NCI-H748 (cell line): Measurements from ENCODE around the gene AP1M1.
"Not testable (repeated sequence)": the region's sequence is repeated elsewhere in the genome, so short reads cannot be mapped to it uniquely, and the experiment has no call there.

ENCODE experiments used
- DNase-seq: peaks from one replicate; lab custom pipeline; 2025; ENCODE audit not compliant: unreplicated experiment; lab: John Stamatoyannopoulos, UW

The AP1M1 gene

DNA sequence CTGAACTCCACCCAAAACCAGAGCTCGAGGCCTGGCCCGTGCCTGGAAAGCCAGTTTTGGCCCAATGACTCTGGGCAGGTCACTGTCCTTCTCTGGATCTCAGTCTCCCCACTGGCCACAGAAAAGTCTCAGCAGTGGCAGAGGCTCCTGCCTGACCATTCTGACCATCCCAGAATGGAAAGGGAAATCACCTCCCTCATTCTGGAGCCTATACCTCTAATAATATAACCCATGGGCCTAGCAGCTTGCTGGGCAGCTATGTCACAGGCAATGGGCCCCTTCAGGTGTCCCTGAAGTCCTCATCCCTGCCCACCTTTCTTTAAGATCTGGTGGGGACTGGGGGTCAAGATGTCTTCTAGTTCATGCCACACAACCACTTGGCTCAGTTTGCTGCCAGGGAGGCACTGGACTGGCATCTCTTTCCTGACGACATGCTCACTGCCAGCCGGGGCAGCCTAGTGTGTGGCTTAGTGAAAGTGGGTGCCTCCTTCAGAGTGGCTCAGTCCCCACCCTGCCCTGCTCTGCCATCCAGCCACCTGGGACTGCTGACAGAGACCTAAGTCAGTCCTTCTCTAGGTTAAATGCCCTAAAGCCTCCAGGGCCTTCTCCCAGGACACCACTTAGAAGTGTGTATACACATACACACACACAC, 62.6 kb downstream of the AP1M1 start:
- DNase-seq = no peak

DNA sequence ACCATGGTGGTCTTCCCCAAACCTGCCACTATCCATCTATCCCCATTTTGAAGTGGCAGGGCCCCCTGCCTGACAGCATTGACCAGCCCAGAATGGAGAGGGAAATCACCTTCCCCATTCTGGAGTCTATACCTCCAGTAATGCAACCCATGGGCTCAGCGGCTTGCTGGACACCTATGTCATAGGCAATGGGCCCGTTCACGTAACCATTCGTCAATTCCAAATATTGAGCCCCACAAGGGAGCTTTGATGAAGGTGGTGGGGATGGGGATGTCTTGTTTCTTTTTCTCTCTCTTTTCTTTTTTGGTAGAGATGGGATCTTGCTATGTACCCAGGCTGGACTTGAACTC, 63.1 kb downstream of the AP1M1 start:
- DNase-seq = no peak

DNA sequence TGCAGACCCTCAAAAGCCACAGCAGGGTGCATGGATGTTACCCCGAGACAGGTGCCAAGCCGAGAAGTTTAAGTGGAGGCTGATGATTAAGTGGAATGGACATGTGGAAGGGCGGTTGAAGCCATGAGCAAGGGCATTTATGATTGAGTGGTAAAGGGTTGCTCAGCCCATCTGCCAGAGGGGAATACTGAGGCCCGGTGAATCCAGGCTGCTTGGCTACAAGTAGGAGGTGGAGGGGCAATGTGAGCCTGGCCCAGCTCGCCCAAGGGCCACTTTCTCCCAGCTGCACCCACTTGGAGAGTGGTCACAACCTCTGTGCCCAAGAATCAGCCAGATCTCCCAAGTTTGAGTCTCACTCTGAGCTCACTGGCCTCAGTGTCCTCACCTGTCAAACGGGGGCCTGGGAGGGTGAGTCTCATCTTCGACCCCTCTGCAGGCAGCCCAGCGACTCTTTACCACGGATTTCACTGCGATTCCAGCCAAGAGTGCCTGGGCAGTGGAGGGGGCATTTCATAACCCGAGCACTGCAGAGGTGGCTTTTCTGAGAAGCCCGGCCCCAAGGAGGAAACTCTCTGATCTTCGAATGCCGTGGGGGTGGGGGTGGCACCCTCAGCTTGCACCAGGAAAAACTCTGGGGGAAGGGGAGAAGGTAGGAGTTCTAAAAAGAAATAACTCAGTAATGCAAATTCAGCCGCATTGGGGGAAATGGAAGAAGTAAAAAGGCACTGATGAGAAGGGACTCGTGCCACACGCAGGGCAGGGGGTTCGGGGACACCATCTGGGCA, 64.1 kb downstream of the AP1M1 start:
- no peak for DNase-seq

DNA sequence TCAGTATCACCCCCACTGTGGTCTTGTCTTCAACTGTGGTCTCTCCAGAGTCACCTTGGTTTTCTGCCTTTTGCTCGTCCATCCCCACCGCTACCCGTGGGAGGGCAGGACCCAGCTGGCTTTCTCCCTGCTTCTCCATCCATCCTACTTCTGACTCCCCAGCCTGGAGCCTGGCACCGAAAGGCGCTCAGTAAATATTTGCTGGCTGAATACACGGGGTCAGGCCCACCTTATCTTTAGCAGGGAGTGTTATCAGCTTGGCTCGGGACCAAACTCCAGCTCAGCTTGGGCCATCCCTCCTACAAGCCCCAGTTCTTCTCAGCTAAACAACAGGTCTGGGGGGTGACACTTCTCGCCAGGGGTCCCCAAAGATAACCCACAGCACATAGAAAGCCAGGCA, 64.9 kb downstream of the AP1M1 start:
- DNase-seq = peak; percentile 18

DNA sequence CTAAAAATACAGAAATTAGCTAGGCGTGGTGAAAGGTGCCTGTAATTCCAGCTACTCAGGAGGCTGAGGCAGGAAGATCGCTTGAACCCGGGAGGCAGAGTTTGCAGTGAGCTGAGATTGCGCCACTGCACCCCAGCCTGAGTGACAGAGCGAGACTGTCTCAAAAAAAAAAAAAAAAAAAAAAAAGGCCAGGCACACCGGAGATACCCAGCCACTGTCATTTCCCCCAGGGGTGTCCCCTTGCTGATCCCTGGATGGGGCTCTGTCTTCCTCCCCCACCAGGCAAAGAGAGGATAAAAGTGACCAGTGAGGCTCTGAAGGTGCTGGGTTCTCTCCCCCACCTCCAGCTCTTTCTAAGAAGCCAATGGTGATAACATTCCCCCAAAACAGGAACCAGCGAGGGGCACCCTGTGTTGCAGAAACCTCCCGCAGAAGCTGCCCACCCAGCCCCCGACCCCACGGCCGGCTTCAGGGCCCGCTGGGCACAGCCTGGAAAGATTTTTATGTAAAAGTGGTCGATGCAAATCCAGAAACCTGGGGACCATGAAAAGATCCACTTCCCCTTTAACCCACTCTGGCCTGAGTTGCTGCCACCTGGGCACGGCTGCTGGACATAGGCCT, 65.5 kb downstream of the AP1M1 start:
- no peak for DNase-seq

DNA sequence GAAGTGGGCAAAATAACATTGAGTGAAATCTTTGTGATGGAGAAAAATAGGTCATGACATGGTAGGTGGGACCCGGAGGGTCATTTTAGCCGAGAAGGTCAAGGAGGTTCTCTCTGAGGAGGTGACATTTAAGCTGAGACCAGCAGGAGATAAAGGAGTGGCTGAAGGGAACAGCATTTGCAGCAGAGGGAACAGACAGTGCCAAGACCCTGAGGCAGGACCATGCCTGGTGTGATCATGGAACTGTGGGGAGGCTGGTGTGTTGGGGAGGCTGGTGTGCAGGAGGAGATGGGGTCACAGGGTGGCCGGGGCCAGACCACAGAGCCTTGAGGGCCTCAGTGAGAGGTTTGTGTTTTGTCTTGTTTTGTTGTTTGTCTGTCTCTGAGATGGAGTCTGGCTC, 67.5 kb downstream of the AP1M1 start:
- DNase-seq = no peak

DNA sequence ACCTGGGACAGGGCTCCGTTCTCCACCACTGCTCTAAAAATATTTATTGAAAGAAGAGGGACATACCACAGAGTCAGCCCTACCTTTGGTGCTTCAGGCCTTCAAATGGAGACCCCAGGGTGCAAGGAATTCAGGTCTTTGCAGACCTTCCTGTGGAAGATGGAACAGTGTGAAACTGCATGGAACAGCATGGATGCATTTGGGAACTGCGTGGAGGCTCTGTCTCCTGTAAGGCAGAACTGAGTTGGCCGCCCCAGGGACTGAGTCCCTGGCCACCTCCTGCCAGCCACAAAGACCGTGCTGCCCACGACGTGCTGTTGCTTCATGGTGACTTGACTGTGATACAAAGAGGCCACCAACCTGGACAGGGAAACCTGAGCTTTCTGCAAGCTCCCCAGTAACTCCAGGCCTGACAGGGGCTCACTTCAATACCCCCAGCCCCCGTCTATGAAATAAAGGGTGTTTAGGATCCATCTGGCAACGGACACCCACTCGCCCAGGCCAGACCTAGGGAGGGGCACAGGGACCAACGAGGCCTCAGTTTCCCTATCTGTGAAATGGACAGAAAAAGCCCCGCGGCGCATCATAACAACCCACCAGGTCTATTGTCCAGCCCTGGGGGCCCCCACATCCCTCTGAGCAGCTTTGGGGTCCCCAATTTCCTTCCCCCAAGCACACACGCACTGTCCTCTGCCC, 68.3 kb downstream of the AP1M1 start:
- no peak for DNase-seq

DNA sequence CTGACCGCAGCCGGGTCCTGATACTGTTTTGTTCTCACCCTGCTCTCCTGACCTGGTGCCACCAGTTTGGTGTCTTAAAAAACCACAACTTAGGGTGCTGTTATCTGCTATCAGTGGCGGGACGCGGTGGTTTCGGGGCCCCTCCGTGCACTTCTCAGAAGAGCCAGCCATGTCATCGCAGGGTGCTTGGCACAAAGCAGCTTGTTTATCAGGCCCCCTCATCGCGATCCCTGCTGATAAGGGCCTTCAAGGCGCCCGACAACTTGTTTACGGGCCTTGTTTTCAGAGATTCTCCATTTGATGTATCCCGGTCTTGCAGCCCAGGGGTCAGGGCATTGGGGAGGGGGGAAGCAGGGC, 68.9 kb downstream of the AP1M1 start:
- DNase-seq = no peak

DNA sequence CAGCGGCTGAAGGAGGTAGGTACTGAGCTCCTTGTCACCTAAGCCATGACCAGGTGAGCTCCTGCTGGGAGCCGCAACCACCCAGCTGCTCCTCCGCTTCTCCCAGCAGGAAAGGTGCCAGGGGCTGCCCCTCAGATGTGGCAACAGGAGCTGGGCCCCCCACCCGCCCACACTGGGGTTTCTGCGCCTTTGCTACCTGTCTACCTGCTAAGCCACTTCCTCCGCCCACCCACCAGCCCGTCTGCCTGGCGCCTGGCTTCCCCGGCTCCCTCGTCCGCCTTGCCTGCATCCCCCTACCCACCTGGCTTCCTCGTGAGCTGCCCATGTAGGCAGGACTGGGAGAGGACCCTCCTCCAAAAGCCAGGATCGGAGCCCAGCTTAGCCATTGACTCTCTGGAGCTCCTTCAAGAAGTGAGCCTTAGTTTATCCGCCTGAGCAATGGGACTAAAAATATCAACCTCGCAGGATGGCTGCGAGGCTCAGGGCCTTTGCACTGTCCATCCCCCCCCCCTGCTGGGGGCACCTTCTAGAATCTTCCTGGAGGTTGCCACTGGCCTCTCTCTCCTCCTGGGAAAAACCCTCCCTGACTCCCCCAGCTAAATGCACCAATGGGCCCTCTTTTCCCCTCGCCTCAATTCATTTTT, 71.1 kb downstream of the AP1M1 start:
- DNase-seq = no peak

DNA sequence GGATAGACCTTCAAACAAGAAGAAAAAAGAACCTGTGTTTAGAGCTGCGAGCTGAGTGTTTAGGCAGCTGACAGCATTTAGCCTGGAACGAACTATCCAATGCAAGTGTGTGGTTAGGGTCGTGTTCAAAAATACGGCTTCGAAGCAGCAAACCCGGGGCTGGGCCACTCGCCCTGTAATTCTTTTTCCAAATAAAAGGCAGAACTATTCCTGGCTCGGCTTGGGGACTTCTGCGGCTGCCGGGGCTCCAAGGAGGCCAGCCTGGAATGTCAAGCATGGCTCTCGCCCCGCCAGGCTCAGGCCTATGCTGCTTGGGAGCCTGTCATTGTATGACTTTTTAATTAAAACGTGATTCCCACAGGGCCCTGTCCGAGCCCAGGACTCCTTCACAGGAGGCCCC, 75.2 kb downstream of the AP1M1 start:
- no peak for DNase-seq

DNA sequence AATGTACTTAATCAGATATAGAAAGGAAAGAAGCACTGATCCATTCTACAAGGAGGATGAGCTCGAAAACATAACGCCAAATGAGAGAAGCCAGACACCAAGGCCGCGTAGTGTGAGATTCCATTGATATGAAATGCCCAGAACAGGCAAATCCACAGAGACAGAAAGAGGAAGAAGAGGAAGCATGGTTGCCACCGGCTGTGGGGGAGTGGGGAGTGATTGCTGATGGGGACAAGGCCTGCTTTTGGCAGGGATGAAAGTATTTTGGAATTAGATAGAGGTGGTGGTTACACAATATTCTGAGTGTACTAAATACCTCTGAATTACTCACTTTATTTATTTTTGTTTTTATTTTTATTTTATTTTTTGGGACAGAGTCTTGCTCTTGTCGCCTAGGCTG, 76.7 kb downstream of the AP1M1 start:
- DNase-seq = no peak

DNA sequence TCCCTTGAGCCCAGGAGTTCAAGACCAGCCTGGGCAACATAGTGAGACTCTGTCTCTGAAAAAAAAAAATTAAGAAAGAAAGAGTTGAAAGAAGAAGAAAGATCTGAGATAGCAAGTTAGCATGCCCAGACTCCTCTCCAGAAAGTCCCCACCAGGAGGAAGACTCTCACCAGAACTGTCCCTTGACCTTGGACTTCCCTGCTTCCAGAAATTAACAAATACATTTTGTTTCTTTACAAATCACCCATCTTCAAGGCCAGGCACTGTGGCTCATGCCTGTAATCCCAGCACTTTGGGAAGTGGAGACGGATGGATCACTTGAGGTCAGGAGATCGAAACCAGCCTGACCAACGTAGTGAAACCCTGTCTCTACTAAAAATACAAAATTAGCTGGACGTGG, 82.6 kb downstream of the AP1M1 start:
- DNase-seq = no peak

DNA sequence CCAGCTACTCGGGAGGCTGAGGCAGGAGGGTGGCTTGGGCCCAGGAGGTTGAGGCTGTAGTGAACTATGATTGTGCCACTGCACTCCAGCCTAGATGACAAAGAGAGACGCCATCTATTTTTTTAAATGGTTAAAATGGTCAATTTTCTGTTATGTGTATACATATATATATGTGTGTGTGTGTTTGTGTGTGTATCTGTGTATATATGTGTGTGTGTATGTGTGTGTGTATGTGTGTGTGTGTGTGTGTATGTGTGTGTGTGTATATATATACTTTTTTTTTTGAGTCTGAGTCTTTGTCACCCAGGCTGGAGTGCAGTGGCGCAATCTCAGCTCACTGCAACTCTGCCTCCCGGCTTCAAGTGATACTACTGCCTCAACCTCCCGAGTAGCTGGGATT, 84.0 kb downstream of the AP1M1 start:
- DNase-seq = no peak

DNA sequence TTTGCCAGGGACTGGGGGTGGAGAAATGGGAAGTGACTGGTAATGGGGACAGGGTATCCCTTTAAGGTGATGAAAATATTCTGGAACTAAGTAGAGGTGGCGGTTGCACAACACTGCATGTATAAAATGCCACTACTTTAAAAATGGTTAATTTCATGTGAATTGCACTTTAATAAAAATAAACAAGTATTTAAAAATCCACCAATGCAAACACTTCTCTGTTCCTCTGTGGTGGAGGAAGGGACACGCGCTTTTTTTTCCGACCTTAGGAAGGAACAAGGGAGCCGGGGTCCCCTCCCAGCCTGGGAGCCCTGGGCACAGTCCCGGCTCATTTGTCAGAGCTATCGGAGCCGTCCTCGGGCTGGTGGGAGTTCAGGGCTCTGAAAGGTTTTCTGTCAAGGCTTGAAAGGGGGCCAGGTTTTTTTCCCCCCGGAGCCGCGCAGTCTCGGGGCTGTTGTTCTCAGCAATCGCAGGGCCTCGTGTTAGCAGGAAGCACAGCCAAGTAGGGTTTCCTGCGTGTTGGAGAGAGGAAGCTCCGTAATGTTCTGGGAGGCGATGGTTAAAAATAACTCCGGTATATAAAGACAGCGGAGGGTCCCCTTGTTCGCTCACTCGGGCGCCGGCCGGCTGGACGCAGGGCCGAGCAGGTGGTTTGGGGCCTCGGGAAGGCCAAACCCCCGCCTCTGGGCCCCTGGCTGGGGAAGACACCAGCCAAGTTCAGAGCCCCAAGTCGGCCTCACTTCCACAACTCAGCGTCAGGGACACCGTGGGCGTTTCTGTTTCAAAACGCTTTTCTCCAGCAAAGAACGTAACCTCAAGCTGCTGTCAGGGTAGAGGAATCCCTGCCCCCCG, 85.7 kb downstream of the AP1M1 start:
- DNase-seq = no peak

DNA sequence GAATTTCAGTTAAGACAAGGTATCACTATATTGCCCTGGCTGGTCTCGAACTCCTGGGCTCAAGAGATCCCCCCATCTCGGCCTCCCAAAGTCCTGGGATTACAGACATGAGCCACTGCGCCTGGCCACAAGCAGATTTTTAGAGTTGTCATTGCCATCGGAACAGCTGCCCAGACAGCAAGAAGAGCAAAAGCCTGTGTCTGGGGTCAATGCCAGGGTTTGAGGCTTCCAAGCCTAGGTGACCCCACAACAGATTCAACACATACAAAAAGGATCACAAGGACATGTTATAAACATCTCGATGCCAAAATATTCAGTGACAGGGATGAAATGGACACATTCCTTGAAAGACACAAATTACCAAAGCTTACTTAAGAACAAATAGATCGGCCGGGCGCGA, 86.8 kb downstream of the AP1M1 start:
- no peak for DNase-seq

DNA sequence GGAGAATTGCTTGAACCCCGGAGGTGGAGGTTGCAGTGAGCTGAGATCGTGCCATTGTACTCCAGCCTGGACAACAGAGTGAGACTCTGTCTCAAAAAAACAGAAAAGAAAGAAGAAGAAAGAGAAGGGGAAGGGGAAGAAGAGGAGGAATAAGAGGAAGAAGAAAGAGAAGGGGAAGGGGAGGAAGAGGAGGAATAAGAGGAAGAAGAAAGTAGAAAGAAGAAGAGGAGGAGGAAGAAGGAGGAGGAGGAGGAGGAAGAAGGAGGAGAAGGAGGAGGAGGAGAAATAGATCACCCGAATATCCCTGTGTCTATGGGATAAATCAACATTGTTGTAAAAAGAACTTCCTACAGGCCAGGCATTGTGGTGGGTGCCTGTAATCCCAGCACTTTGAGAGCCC, 87.4 kb downstream of the AP1M1 start:
- DNase-seq = not testable (repeated sequence)

DNA sequence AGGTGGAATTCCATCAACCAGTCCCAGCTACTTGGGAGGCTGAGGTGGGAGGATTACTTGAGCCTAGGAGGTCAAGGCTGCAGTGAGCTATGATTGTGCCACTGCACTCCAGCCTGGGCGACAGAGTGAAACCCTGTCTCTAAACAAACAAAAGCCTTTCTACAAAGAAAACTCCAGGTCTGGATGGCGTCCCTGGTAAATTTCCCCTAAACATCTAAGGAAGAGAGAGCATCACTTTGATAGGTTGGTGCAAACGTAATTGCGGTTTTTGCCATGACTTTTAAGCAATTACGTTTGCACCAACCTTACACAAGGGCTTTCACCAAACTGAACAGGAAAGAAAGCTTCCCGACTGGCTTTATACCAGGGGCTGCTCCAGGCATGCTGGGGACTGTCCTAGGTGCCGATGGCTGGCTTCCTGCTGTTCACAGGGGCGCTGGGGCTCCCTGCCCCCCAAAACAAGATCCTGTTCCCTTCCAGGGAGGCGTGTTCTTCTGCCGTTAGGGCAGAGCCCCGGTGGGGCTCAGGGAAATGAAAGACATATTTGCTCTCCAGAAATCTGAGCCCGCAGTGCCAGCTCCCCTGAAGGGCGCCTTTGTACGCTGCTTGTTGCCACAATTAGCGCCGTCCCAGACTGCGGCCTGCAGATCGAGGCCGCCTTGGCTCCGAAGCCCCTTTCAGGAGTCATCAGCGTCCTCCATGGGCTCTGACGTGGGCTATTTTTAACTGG, 88.2 kb downstream of the AP1M1 start:
- peak; percentile 66 for DNase-seq

DNA sequence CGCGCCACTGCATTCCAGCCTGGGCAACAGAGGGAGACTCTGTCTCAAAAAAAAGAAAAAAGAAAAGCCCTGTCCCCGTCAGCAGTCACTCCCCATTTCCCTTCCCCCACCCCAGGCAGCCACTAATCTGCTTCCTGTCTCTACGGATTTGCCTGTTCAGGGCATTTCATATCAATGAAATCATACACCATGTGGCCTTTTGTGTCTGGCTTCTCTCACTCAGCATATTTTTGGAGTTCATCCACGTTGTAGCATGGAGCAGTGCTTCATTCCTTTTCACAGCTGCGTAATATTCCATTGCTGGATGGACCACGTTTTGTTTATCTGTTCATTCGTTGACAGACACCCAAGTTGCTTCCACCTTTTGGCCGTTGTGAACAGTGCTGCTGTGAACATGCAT, 90.8 kb downstream of the AP1M1 start:
- no peak for DNase-seq

DNA sequence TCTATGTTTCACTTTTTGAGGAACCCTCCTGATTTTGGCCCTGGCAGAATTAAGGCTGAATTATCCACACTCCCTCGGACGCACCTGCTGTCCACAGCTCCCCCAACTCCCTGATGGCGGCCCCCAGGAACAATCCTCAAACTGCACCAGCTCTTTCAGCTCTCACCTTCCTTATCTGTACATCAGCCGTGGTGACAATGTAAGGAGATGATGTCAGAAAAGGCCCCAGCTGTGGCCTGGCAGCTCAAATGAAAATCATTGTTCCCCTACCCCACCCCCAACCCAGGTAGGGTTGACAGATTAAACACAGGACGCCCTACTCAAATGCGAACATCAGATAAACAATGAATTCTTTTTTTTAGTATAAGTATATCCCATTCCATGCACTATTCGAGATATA, 91.9 kb downstream of the AP1M1 start:
- DNase-seq = no peak

DNA sequence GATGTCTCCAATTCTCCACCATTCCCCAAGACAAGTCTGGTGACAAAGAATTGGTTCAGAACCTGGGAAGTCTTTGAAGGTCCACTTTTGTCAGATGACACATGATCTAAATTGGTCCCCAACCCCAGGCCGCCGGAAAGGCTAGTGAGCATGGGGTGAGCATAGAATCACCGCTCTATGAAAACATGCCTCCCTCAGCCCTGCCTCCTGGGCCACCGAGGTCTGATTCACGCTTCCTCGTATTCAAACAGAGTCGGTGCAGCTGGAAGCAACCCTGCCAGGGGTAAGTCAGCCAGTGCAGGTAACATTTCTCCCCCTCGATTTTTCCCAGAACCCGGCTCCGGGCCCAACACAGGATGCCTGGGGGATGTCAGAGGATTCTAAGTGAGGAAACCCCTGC, 93.0 kb downstream of the AP1M1 start:
- no peak for DNase-seq
